Measurements from ENCODE around the gene HNRNPD.

- no peak for TF ChIP-seq CTCF (IDR thresholded peaks at IDR 0.05; ENCODE audit: extremely low read depth in 1 of 2, insufficient read depth in 1 of 2, low read depth in 1 of 2, low read length in 2 of 2)
- no peak for TF ChIP-seq JUN (IDR thresholded peaks at IDR 0.05; ENCODE audit: borderline replicate concordance, insufficient read depth, insufficient read length, low read depth)
- no peak for TF ChIP-seq POLR2AphosphoS5 (IDR thresholded peaks at IDR 0.05; ENCODE audit: insufficient read depth, low read depth, low read length)
- TF ChIP-seq POLR2A (IDR thresholded peaks at IDR 0.05; ENCODE audit: low read depth, low read length): no peak
- TF ChIP-seq FOS (IDR thresholded peaks at IDR 0.05; ENCODE audit: borderline replicate concordance, insufficient read depth, low read length): no peak
- no peak for TF ChIP-seq EZH2 (IDR thresholded peaks at IDR 0.05; ENCODE audit: borderline replicate concordance, low read depth, low read length, severe bottlenecking)
- no peak for TF ChIP-seq MAX (IDR thresholded peaks at IDR 0.05; ENCODE audit: insufficient read depth, insufficient read length)
Observed at GRCh38 chr4:82371497-82371896, 2.3 kb downstream of the HNRNPD start.

All from endothelial cell of umbilical vein (primary cell).